ENCODE measurements around the gene EPS15. TPM values are rescaled to one million over a fixed set of nuclear protein-coding genes. Genes with fewer than 3 reads are reported as not detected.

The EPS15 gene
- total RNA-seq, 4 donors from 2014 or later = 43.8 to 74.0 (median 59.9) TPM

GRCh38 chr1:51551081-51551480, 32.0 kb upstream of the EPS15 start:
- in situ Hi-C loops (cut with MboI; ENCODE audit: low pct_ligation_motif_present in 1 of 4, low pct_unique_long_range_greater_than_20kb in 1 of 4, low sequenced_read_pairs in 3 of 4) (no loop called here), intact Hi-C loops (cut with DNase I; ENCODE audit: low total_unique reads) (no loop called here)
- no peaks in the 10 kb centered on the region for H3K36me3 ChIP-seq
- no peak for DNase-seq
- no peak overlapping the region for H3K4me3 ChIP-seq
- TF ChIP-seq POLR2AphosphoS5 (IDR thresholded peaks at IDR 0.05) = no peak
- no peak for TF ChIP-seq CTCF (IDR thresholded peaks at IDR 0.05)
- TF ChIP-seq POLR2A (IDR thresholded peaks at IDR 0.05) = no peak
- no peak for TF ChIP-seq EP300 (IDR thresholded peaks at IDR 0.05; ENCODE audit: low read depth)
- no peaks in the 10 kb centered on the region for H3K9me3 ChIP-seq
- H3K4me1 ChIP-seq = peaks cover 0 to 14% (median 4%) of the 10 kb centered on the region in 4 donors
- 84 to 89% methylated on average over 1 to 2 of the region's 2 CpGs for WGBS, 2 donors (ENCODE audit: low coverage in 1 of 2)
- peak overlapping the region in 1 of 4 donors; percentile 14 for H3K27ac ChIP-seq
- H3K27me3 ChIP-seq = no peaks in the 10 kb centered on the region

- in situ Hi-C loops (cut with MboI; ENCODE audit: low pct_ligation_motif_present in 1 of 4, low pct_unique_long_range_greater_than_20kb in 1 of 4, low sequenced_read_pairs in 3 of 4) = loop anchor here in 1 of 4 donors (25.0 kb wide), 1 partner anchor 188 kb away; no protein-coding TSS in a partner anchor
- H3K27ac ChIP-seq = no peak overlapping the region
- H3K36me3 ChIP-seq = no peaks in the 10 kb centered on the region
- H3K27me3 ChIP-seq = no peaks in the 10 kb centered on the region
- no peak for DNase-seq
- H3K9me3 ChIP-seq = no peaks in the 10 kb centered on the region
- TF ChIP-seq CTCF (IDR thresholded peaks at IDR 0.05) = no peak
- TF ChIP-seq EP300 (IDR thresholded peaks at IDR 0.05; ENCODE audit: low read depth) = no peak
- TF ChIP-seq POLR2A (IDR thresholded peaks at IDR 0.05) = no peak
- no peak for TF ChIP-seq POLR2AphosphoS5 (IDR thresholded peaks at IDR 0.05)
- 65 to 72% methylated on average over 3 of the region's 3 CpGs for WGBS, 2 donors (ENCODE audit: low coverage in 1 of 2)
- no peak overlapping the region for H3K4me3 ChIP-seq
- intact Hi-C loops (cut with DNase I; ENCODE audit: low total_unique reads) = no loop called here
- H3K4me1 ChIP-seq = peaks cover 0 to 14% (median 4%) of the 10 kb centered on the region in 4 donors
Observed at GRCh38 chr1:51549901-51550300, 30.8 kb upstream of the EPS15 start.

DNA sequence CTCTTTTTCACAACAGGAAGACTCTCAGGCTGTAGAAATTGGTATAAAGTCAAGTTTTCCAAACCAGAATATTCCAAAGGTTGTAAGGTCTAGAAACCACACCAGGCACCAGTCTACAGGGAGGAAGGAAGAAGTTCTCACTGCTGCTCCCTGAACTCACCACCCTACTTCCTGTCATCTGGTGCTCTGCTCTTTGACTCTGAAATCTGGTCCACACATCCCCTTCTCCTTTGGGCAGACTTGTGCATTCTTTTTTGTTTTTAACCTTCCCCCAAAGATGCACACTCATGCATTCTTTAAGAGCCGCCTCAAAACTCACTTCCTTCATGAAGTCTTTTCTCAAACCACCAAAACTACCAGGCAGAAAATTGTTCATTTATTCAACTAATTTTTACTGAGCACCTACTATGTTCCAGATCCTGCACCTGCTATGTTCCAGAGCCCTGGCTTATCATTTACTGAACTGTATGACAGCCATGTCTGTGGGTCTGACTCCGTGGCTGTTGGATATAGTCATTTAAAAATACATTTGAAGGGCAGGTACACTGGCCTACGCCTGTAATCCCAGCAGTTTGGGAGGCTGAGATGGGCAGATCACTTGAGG, 30.1 kb upstream of the EPS15 start:
- H3K27ac ChIP-seq = peak overlapping the region in 1 of 4 donors; percentile 7
- in situ Hi-C loops (cut with MboI; ENCODE audit: low pct_ligation_motif_present in 1 of 4, low pct_unique_long_range_greater_than_20kb in 1 of 4, low sequenced_read_pairs in 3 of 4) = loop anchor here in 1 of 4 donors (25.0 kb wide), 1 partner anchor 187 kb away; no protein-coding TSS in a partner anchor

DNA sequence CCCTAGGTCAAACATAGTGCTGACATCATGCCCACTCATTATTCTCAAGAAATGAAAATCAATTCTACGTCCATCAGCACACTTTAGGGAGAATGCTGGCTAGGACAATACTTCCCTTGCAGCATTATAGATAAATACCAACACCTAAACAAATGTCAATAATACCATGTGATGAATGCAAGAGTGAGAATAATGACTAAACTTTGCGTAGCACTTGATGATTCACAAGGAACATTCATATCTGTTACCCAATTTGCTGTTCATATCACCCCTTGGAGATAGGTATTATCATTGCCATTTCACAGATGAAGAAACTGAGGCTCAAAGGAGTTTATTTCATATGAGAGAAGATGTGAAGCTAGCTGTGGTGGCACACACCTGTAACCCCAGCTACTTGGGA, 24.8 kb upstream of the EPS15 start:
- DNase-seq = no peak
- TF ChIP-seq CTCF (IDR thresholded peaks at IDR 0.05) (no peak), EP300 (IDR thresholded peaks at IDR 0.05; ENCODE audit: low read depth) (no peak), POLR2A (IDR thresholded peaks at IDR 0.05) (no peak)
- no peaks in the 10 kb centered on the region for H3K9me3 ChIP-seq
- H3K27ac ChIP-seq = no peak overlapping the region
- no peaks in the 10 kb centered on the region for H3K36me3 ChIP-seq
- H3K4me3 ChIP-seq = no peak overlapping the region
- intact Hi-C loops (cut with DNase I; ENCODE audit: low total_unique reads) = no loop called here
- no peaks in the 10 kb centered on the region for H3K27me3 ChIP-seq
- in situ Hi-C loops (cut with MboI; ENCODE audit: low pct_ligation_motif_present in 1 of 4, low pct_unique_long_range_greater_than_20kb in 1 of 4, low sequenced_read_pairs in 3 of 4) = loop anchor here in 1 of 4 donors (25.0 kb wide), 1 partner anchor 182 kb away; no protein-coding TSS in a partner anchor
- H3K4me1 ChIP-seq = peaks cover 0 to 8% (median 5%) of the 10 kb centered on the region in 4 donors
- 86 to 90% methylated on average over 1 to 2 of the region's 2 CpGs for WGBS, 2 donors (ENCODE audit: low coverage in 1 of 2)

More for the DNA sequence above, 30.1 kb upstream of the EPS15 start:
- TF ChIP-seq POLR2AphosphoS5 (IDR thresholded peaks at IDR 0.05) (no peak), POLR2A (IDR thresholded peaks at IDR 0.05) (no peak), EP300 (IDR thresholded peaks at IDR 0.05; ENCODE audit: low read depth) (no peak), CTCF (IDR thresholded peaks at IDR 0.05) (no peak)
- 71 to 76% methylated on average over 3 of the region's 3 CpGs for WGBS, 2 donors (ENCODE audit: low coverage in 1 of 2)
- no peaks in the 10 kb centered on the region for H3K9me3 ChIP-seq
- H3K36me3 ChIP-seq = no peaks in the 10 kb centered on the region
- peaks cover 0 to 14% (median 4%) of the 10 kb centered on the region in 4 donors for H3K4me1 ChIP-seq
- intact Hi-C loops (cut with DNase I; ENCODE audit: low total_unique reads) = no loop called here
- no peak overlapping the region for H3K4me3 ChIP-seq
- DNase-seq = no peak
- no peaks in the 10 kb centered on the region for H3K27me3 ChIP-seq

Measured in transverse colon (tissue), 4 donors.